ENCODE data around the gene PSMD3.

- TF ChIP-seq RAD21 (IDR thresholded peaks at IDR 0.05; ENCODE audit: low read length) (no peak), CTCF (conservative IDR thresholded peaks at IDR 0.05; ENCODE audit: low read depth, low read length) (no peak), POLR2A (IDR thresholded peaks at IDR 0.05; ENCODE audit: low read depth, low read length) (no peak), MXI1 (IDR thresholded peaks at IDR 0.05; ENCODE audit: borderline replicate concordance, low read depth, low read length) (no peak), USF2 (IDR thresholded peaks at IDR 0.05; ENCODE audit: low read depth, low read length) (no peak)
These were observed 16.9 kb downstream of the PSMD3 start for GRCh38 chr17:39997543-39997942.
